ENCODE measurements around the gene GRID1.
A peak's percentile ranks its signal among the peaks of the same experiment; 100 is the strongest.

Gene GRID1

DNA sequence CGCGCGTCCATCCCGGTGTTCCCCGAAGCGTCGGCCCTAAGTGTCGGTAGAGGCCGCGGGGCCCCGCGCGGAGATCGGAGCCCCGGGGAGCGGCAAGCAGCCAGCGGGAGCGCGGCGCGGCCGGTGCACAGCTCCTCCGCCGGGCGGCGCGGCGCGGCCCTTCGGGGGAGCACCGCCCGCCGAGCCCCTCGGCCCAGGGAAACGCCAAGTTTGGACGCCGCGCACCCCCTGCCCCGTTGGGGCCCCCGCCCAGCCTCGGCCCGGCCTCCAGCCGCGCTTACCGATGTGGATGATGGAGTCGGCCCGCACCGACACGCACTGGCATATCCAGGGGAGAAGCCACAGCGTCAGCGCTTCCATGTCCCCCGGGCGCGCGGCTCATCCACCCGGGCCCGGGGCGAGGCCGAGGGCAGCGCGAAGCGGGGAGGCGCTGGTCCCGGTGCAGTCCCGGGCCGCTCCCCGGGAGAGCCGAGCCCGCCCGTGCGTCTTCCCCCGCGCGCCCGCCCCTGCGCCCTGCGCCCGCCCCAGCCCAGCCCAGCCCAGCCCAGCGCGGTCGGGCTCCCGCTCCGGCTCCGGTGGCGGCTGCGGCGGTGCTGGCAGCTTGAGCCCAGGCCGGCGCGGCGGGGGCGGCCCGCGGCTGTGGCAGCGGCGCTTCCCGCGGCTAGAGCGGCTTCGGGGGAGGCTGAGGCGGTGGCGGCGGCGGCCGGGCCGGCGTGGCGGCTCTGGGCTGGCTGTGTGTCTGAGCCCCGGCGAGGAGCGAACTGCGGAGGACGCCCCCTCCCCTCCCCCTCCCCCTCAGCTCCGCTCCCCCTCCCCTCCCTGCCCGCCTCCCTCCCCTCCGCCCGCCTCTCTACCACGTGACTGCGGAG is at the start of gene GRID1:
TSS of gene GRID1 (minus strand) at position 763 of the 869 bp plus-strand sequence.
- no peak for DNase-seq (ENCODE audit: low read depth in 4 of 4, low spot score in 1 of 4)

DNA sequence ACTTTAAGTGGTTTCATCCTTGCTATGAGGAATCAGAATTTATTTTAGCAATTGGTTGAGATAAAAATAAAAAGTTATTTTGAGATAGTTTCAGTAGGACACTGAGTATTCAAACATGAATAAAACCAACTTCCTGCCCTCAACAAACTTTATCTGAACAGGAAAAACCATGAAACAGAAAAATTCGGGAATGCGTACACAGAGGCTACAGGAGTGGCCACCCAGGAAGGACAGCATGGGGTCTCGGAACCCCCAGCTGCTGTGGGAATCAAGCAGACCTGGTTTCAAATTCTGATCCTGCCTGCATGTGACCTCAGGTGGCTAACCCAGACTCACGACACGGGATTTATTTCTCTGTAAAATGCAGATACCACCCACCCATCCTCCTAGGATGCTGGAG is 49.0 kb upstream of the GRID1 start:
- DNase-seq (ENCODE audit: low read depth in 4 of 4, low spot score in 1 of 4): no peak

DNA sequence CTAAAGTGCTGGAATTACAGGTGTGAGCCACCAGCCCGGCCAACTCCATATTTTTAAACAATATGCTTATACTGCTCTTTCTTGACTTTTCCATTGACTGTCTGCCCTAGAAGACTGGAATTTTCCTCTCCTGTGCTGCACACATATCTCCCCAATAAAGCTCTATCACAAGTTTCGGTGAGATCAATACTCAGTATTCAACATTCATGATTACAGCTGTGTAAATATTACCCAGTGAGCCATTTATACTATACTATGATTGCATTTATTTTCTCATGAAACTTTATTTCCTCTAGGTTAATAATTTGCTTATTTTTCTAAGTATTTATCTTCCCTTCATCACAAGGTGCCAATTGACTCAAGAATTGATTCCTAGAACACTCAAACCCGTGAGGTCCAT is 48.5 kb upstream of the GRID1 start:
- DNase-seq (ENCODE audit: low read depth in 4 of 4, low spot score in 1 of 4): no peak

DNA sequence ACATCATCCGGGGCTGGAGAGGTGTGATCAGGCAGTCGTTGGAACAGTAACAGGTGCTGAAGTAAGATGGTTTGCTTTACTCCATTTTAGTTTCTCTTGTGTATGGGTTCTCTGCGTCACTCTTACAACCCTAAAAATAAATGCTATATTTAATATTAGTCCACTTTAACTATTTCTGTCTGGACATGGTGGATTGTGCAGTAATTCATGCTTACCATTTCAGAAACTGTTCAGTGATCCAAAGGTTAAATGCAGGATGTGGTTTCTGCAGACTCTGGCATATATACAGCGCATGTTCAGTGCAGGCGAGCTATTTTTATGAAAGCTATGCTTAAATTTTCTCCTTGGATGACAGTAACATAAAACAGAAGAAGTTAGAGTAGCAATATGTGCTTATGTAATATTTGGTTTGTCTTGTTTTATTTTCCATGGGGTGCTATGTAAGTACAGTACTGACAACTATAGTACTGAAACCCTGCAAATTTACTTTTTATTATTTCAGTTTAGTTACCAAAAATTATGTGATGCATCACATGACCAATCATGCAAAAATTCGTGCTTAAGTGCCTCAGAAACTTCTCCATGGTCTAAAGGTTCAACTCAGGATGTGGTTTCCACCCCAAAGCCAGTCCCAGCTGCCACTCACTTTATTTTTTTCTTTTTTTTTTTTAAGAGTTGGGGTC is 46.6 kb upstream of the GRID1 start:
- no peak for DNase-seq (ENCODE audit: low read depth in 4 of 4, low spot score in 1 of 4)

DNA sequence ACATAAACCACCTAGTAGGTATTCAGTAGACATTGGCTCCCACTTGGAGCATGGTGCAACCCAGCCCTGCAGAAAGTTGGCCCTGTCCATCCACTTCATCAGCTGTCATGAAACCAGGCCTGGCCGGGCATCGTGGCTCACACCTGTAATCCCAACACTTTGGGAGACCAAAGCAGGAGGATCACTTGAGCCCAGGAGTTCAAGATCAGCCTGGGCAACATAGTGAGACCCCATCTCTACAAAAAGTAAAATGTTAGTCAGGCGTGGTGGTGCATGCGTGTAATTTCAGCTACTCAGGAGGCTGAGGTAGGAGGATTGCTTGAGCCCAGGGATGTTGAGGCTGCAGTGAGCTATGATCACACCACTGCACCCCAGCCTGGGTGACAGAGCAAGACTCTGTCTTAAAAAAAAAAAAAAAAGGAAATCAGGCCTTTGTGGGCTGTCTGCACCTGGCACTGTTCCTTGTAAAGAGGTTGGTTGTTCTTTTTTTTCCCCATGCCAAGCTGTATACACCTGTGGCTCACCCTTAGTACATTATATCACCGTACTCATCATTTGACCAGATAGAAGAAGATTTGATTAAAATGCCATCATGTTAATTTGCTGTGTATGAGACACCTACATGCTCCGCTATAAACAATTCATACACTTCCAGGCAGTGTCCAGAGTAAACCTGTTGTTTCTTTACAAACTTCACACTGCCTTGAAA is 45.4 kb upstream of the GRID1 start:
- no peak for DNase-seq (ENCODE audit: low read depth in 4 of 4, low spot score in 1 of 4)

DNA sequence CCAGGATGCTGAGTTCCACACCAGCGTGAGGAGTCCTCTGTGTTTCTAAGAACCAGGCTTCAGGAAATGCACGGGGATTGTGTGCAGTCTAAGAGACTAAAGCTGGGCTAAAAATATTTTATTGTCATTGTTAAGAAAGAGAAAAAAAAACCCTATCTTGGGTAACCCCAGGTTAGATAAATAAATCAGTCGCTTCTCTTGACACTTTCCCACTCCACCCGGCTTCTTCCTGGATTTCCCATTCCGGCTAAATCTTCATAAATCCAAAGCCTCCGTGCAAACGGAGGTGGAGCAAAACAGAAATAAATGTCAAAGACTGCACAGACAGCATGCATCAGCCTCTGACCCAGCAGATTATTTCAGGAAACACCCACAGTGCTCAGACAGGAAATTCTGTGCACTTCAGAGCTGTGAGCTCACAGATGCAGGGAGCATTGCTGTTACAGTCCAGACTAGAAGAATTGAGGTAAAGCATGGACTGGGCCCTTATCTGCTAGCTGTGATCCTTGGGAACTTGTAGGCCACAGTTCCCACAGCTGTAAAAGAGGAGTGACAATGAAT is 44.8 kb upstream of the GRID1 start:
- no peak for DNase-seq (ENCODE audit: low read depth in 4 of 4, low spot score in 1 of 4)

DNA sequence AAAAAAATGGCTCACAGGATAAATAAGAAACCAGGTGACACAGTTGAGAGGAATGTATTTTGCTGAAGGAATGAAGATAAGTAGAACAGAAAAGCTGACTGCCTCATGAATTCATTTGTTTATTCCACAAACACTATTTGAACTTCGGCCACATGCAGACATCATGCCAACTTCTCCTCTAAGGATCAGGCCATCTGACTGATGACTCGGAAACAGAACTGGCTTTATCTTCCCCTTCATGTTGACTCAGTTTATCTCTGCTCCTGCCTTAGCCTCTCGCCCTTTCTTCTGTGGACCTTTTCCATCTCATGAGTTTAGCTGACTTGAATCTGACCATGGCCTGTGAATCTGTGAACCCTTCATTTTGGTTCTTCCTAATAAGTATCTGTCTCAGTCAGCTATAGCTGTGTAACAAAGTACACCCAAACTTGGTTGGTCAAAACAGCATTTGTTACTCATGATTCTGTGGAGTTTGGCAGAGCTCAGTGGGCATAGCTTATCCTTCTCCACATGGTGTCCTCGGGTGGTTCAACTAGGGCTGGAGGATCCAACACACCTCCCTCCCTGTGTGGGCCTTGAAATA is 44.0 kb upstream of the GRID1 start:
- DNase-seq (ENCODE audit: low read depth in 4 of 4, low spot score in 1 of 4): no peak

DNA sequence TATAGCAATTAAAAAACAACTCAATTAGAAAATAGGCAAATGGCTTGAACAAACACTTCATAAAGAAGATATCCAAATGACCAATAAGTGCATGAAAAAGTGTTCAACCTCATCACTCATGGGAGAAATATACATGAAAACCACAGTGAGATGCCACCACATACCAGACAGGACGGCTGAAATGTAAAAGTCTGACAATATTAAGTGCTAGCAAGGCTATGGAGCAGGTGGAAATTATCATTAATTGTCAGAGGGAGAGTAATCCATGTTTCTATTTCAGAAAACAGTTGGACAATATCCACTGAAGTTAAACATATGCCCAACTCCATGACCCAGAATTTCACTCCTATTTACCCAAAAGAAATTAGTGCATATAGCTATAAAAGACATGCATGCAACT is 42.6 kb upstream of the GRID1 start:
- DNase-seq (ENCODE audit: low read depth in 4 of 4, low spot score in 1 of 4): no peak

DNA sequence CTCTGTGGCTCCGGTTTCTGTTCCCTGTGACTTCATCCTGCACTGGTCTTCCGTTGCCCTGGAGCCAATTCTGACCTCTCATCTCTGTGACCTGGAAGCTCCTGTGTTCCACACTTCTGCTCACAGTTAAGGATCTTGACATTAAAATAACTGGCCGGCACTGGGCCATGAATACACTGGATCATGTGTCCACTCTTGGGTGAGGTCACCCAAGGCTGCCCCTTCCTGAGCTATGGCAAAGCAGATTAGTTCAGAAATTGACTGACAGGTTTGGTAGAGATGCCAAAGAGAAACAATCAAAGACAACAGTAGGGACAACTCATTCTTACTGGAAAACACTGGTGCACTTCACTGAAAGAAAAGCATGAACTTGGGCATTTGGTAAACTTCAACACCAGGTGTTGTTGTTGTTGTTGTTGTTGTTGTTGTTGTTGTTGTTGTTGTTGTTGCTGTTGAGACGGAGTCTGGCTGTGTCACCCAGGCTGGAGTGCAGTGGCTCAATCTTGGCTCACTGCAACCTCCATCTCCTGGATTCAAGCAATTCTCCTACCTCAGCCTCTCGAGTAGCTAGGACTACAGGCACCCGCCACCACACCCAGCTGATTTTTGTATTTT is 36.7 kb upstream of the GRID1 start:
- no peak for DNase-seq (ENCODE audit: low read depth in 4 of 4, low spot score in 1 of 4)

DNA sequence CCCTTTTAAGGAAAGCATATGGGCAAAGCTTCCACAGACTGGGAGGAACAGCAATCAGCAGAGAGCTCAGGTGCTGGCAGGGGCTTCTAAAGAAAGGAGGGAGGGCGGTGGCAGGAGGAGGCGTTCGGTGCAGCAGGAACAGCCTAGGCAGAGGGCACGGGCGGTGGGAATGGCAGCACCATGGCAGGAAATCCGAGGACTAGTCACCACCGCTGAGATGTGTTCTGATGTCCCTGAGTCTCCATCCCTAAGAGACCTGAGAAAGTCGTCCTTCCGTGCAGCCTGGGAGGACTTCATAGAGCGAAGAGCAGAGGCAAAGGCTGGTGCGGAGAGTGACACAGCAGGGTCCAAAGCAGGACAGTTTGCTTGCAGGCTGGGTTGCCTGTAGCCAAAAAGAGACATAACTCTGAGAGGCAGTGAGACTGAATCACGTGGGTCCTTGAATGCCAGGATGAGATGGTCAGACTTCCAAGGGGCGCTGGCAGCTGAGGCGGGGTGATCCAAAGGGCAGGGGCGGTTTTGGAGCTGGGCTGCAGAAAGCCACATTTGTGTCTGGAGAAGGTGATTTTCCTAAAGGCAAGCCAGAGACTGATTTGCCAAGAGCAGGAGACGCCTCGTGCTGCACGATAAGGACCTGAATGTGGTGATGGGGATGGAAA is 35.8 kb upstream of the GRID1 start:
- no peak for DNase-seq (ENCODE audit: low read depth in 4 of 4, low spot score in 1 of 4)

DNA sequence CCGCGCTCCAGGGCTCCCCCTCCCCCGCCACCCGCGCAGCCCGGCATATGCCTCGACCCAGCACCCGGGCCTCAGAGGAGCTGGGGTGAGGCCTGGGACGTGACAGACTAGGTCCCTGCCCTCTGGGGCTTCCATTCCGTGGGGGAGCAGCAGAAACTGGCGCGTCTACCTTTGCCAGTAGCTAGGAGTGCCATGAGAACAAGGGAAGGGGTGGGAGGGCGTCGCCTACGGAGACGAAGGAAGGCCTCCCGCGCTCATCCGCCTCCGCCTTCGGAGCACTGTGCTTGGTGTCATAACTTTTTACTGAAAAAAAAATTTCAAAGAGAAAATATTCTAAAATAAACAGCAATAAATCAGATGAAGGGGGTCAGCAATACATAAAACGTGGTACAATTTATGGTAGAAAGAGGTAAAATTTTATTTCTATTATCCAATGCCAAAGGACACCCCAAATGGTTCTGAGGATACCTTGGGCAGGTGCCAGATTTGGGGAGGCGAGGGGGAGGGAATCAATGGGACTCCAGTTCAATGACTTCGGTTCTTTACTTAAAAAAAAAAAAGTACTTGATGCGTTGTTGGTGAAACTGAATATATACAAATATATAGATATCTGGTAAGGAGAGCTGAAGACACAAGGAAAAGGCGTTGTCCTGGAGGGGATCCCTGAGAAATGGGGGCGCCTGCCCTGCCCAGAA is 35.1 kb upstream of the GRID1 start:
- DNase-seq (ENCODE audit: low read depth in 4 of 4, low spot score in 1 of 4): peak in 1 of 4 experiments; percentile 10

DNA sequence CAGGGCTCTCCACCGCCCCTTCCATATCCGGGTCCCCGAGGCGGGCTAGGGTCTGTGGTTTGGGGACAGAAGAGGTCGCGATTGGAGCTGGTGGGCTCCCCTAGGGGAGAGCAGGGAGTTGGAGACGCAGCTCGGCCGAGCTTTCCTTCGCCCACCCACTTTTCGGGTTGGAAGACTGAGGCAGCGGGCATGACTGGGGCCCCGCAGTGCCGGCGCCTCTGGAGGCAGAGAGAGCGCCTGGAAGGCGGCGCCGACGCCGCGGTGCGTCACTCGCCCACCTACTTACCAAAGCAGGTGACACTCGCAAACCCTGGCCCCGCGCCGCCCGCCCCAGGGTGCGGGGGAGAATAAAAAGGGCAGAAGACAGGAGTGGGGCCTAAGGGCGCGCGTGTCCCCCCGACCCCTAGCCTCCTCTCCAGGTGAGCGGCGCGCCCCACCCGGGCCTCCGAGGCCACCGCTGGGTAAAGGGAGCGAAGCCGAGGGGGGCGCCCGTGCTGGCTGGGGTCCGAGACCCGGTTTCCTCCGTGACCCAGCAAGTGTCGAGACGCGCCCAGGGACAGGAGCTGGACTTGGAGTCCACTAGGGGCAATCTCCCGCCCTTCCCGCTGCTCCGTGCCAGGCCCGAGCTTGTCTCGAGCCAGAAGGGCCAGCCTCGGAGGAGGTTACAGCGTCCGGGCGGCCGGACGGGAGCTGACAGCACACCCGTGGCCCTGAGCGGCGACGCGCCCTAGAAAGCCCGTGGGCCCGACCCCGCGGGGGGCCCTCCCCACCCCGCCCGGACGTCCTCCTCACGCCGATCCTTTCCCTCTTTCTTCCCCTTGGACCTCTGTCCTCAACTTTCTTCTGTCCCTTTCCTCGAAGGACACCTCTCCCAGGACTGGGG is 34.4 kb upstream of the GRID1 start:
- DNase-seq (ENCODE audit: low read depth in 4 of 4, low spot score in 1 of 4): peak; percentile 41 to 69 (median 58)

DNA sequence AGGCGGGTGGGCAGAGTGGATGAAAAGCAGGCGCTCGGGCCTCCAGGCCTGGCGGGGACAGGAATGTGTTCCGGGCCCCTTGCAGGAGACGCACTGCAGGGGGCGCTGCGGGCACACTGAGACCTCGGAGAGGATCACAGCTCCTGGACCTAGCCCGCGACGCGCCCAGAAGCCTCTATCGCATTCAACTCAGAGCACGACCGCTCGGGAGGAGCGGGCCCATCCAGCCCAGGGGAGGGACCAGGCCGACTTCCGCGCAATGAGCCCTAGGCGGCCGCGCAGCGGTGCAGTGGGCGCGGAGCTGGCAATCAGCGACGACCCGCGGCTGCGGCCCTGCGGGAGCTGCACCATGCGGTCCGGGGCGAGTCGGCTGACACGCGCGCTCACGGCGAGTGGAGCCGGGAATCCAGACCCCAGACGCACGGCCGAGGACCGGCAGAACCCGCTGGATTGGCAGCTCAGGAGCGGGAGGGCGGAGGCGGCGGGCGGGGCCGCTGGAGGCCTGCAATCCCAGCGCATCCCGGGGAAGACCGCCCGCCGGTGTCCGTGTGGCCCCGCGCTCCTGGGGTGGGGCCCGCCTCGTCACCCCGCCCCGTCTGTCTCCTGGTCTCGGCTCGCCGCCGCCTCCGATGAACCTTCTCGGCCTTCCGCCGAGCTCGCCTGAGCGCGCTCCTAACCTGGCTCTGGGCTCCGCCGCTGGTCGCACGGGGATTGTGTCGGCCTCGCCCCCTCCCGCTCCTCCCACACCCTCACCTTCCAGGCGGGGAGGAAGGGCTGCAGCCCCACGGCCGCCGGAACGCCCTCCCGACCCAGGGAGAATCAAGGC is 33.5 kb upstream of the GRID1 start:
- peak; percentile 90 to 94 (median 92) for DNase-seq (ENCODE audit: low read depth in 4 of 4, low spot score in 1 of 4)

DNA sequence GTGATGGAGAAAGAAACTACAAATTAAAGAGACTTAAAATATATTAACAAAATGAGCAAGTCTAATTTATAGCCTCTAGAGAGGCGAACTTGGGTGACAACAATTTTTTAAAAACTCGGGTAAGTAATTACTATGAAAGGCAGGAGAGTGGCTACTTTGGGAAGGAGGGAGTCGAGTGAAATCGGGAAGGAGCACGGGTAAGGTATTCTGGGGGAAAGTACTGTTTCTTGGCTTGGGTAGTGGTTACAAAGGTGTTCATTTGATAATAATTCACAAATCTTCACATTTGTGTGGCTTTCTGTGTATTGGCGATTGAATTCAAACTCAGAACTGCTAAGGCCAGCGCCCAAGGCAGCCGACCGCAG is 32.9 kb upstream of the GRID1 start:
- DNase-seq (ENCODE audit: low read depth in 4 of 4, low spot score in 1 of 4): no peak

DNA sequence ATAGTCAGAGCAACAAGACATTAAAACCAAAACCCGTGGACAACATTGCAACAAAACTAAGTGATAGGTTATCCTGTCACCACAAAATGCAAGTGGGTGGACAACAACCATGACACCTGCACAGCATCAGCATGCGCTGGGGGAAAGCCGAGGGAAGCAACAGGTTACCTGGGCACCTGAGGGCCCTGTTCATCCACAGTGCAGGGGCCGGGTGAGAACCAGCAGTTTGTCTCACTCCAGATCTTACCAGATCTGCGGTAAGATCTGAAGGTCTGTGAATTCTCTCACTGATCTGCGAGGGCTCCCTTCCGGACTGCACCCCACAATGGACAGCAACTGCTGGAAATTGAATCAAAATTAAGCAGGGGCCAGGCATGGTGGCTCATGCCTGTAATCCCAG is 30.5 kb upstream of the GRID1 start:
- no peak for DNase-seq (ENCODE audit: low read depth in 4 of 4, low spot score in 1 of 4)

DNA sequence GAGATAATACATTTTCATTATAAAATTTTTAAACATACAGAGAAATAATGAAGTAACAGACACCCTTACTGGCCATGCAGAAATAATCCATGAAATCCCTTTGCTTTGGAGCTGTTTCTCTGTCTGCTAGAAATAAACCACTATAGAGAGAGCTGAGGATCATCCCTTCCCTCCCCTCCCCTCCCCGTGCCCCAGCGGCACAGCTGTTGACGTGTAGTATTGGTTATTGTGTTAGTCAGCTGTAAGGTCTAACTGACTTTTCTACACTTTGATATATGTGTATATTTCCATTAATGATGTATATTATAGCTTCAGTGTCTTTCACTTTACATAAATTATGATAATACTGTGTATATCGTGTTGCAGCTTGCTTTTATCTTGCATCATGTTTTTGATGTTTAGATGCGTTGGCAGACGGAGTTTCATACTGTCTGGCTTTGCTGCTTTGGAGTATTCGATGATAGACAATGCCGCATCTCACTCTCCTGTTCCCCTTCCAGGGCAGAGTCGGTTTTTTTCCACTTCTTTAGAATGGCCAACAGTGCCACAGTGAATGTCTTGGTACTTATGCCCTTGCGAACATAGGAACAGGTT is 27.4 kb upstream of the GRID1 start:
- DNase-seq (ENCODE audit: low read depth in 4 of 4, low spot score in 1 of 4): no peak

DNA sequence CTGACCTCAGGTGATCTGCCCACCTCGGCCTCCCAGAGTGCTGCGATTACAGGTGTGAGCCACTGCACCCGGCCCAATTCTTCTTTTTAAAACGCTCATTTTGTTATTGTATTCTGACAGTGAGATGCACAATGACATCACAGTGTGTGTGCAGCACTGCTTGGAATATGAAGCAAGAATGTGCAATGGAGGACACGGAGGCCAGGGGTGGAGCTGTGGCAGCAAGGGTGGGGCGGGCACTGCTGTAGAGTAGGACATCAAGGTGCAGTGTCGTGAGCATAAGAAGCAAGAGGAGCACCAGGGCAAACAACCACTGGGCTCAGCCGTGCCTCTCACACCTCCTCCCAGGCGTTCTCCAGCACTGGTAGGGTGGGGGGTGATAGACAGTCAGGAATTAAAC is 26.8 kb upstream of the GRID1 start:
- no peak for DNase-seq (ENCODE audit: low read depth in 4 of 4, low spot score in 1 of 4)

DNA sequence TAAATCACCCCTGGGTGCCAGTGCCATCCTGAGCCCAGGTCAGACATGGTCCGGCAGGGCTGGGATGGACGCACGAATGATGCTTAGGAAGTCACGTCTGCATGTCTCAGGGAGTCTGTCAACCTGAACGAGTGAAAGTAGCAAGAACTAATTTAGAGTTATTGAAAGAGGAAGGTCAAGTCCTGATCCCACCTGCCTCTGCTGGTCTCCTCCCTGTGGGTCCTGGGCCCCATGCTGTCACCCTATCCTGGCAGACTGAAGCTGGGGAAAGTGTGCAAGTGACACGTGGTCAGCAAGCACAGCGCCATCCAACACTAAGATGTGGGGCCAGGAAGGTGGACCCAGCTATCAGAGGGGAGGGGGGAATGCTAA is 26.1 kb upstream of the GRID1 start:
- no peak for DNase-seq (ENCODE audit: low read depth in 4 of 4, low spot score in 1 of 4)

All from stimulated activated CD4-positive, alpha-beta T cell treated with anti-CD3 and anti-CD28 coated beads, Interleukin-1b, Interleukin-23, amount 100 ng/mL, for 24 hours (primary cell).